Left ventricle myocardium superior (tissue), 1 donor: ENCODE results near the gene SNTA1. TPM values are rescaled to one million over a fixed set of nuclear protein-coding genes. Genes with fewer than 3 reads are reported as not detected.
"Not testable (repeated sequence)": the region's sequence is repeated elsewhere in the genome, so short reads cannot be mapped to it uniquely, and the experiment has no call there.

Experiments
- ATAC-seq: fragments of 200-7000 bp; cut with Tn5 transposase; one replicate; pipeline ENCODE4 v1.9.1; 2020; ENCODE audit warnings: mild to moderate bottlenecking, moderate library complexity
- DNase-seq: peaks from one replicate; pipeline ENCODE4 v3.0.0-alpha.2; 2020
- intact Hi-C: fragments of 100-400 bp; cut with micrococcal nuclease; formaldehyde crosslinking; loops from one replicate; pipeline ENCODE4 v1.11.0; 2022
- long read RNA-seq: library from polyadenylated mRNA; unstranded; transcript quantifications from one replicate; pipeline ENCODE4 v2.0.0, GENCODE V29; 2021
- total RNA-seq: library from RNA; stranded (reverse); fragmentation: NEBNext Ultra II Directional; extraction: Animal tissue kit (Norgen Biotek cat#: 25700); gene quantifications from one replicate; pipeline ENCODE4 v1.2.1, GENCODE V29; 2021
- donor health status: DM: no; HTN: yes; CAD: no; lungs with severe emphysema.

SNTA1 gene
- 226 TPM for total RNA-seq
- long read RNA-seq, transcript SNTA1-201 (8 exons, 2,342 nt), result major isoform, 597 of 910 reads
- long read RNA-seq, partial matches to known transcripts, result 189 of 910 reads
- long read RNA-seq, other reads (novel, unspliced or antisense), result 124 of 910 reads

GRCh38 chr20:33443512-33444239, at the start of gene SNTA1:
TSS of gene SNTA1 (minus strand) at chr20:33443763. CDS start at chr20:33443620, 143 bp downstream.
- ATAC-seq, result peak; percentile 86
- peak; percentile 98 for DNase-seq
- intact Hi-C loops, result no loop called here

- DNase-seq, result no peak
- intact Hi-C loops, result no loop called here
- no peak for ATAC-seq
Measured at GRCh38 chr20:33490934-33491656, 47.5 kb upstream of the SNTA1 start.

DNA sequence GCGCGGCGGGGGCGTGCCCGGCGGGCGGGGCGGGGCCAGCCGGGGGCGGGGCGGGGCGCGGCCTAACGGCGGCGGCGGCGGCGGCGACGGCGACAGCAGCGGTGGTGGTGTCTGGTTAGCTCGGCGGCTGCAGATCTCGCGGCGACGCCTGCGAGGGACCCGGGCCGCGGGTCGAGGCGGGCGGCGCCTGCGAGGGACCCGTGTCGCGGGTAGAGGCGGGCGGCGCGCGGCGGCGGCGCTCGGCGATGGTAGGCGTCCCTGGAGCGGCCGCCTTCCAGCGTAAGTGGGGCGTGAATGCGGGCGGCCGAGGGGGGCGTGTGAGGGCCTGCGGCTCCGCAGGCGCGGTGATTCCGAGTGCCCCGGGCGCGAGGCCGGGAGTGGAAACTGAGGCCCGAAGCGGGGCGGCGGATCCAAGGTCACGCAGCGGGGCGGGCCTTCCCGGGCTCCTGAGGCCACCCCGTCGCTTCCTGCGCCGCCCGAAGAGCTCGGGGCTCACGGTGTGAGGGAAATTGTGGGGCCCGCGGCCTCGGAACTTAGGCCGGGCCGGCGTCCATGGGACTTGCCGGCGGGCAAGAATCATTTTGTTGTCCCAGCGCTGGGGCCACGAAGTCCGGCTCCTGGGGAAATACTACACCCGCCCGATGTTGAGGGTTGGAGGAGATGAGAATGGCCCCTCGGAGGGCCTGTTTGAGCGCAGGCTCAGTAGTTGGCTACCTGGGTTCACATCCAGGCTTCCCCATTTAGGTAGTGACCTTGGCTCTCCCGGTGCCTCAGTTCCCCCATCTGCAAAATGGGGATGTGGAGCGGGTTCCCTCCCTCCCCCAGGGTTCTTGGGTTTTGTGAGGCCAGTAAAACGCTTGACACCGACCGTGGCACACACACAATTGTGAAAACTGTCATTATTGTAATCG, 46.7 kb upstream of the SNTA1 start, which contains the start of gene CBFA2T2:
Gene CBFA2T2, plus strand, starts transcription at position 74 of the 911 bp plus-strand sequence. Its CDS starts 172 bp downstream, at position 246.
- DNase-seq, result no peak
- intact Hi-C loops, result no loop called here
- ATAC-seq, result peak; percentile 60

DNA sequence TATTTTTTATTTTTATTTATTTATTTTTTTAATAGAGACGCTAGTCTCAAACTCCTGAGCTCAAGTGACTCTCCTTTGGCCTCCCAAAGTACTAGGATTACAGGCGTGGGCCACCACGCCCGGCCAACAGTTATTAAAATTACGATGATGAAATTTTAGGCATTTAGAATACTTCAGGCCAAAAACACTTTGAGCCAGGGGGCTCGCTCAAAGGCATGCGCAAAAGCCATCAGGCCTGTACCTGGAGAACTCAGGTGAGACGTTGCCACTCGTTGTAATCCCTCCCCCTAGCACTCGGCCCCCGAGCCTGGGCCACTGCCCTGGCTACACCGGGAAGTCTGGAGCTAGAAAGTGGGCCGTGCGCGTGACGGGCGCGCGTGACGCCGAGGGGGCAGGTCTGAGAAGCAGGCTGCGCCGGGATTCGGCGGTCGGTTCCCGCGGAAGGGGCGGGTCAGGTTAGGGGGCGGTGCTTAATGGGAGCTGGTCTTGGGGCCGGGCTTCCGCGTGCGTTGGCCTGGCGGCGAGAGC, 46.0 kb upstream of the SNTA1 start:
- intact Hi-C loops, result no loop called here
- ATAC-seq (peak; percentile 98), DNase-seq (peak; percentile 100)

DNA sequence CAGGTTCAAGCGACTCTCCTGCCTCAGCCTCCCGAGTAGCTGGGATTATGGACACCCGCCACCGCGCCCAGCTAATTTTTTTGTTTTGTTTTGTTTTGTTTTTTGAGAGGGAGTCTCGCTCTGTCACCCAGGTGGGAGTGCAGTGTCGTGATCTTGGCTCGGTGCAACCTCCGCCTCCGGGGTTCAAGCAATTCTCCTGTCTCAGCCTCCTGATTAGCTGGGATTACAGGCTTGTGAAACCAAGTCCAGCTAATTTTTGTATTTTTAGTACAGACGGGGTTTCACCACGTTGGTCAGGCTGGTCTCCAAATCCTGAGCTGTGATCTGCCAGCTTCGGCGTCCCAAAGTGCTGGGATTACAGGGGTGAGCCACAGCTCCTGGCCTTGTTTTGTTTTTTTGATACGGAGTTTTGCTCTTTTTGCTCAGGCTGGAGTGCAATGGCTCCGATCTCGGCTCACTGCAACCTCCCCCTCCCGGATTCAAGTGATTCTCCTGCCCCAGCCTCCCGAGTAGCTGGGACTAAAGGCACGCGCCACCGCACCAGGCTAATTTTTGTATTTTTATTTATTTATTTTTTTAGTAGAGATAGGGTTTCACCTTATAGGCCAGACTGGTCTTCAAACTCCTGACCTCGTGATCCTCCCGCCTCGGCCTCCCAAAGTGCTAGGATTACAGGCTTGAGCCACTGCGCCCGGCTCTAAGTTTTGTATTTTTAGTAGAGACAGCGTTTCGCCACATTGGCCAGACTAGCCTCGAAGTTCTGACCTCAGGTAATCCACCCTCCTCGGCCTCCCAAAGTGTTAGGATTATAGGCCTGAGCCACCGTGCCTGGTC, 45.3 kb upstream of the SNTA1 start:
- intact Hi-C loops, ATAC-seq: not testable (repeated sequence)

GRCh38 chr20:33488201-33488600, 44.6 kb upstream of the SNTA1 start:
- ATAC-seq (no peak), DNase-seq (no peak)
- intact Hi-C loops, result no loop called here

More for the DNA sequence above, 45.3 kb upstream of the SNTA1 start:
- DNase-seq, result not testable (repeated sequence)

DNA sequence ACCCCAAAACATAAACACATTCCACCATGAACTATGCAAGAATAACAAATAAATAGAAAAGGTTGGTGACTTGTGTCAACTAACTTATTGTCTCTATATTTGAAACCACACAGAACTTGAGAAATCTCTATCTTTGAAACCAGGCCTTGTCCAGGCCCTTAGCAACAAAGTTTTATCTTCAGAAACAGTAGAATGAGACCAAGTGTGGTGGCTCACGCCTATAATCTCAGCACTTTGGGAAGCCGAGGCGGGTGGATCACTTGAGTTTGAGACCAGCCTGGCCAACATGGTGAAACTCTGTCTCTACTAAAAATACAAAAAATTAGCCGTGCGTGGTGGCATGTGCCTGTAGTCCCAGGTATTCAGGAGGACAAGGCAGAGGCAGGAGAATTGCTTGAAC, 39.6 kb upstream of the SNTA1 start:
- DNase-seq, ATAC-seq, intact Hi-C loops: not testable (repeated sequence)

GRCh38 chr20:33482581-33482980, 39.0 kb upstream of the SNTA1 start:
- ATAC-seq, result no peak
- no peak for DNase-seq
- intact Hi-C loops, result no loop called here

GRCh38 chr20:33481431-33481941, 37.9 kb upstream of the SNTA1 start:
- no peak for ATAC-seq
- DNase-seq, result no peak
- intact Hi-C loops, result no loop called here

DNA sequence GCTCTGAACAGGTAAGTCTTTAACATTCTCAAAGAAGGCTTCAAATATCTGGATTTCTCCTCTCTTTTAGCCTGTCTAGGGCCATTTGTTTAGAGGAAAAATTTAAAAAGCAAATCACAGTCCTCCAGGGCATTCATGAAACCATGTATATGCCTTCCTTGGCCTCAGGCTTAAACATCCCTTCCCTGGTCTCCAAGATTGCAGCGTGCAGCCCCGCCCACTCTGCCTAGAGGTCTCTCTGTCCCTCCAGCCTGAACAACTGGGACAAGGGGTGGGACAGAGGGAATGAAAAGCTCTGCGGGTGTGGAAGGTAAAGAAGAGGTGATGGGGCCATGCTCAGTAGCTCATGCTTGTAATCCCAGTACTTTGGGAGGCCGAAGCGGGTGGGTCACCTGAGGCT, 36.5 kb upstream of the SNTA1 start:
- DNase-seq (no peak), ATAC-seq (no peak)

GRCh38 chr20:33477386-33478234, 34.0 kb upstream of the SNTA1 start:
- DNase-seq, result no peak
- intact Hi-C loops, result no loop called here

More for the DNA sequence above, 36.5 kb upstream of the SNTA1 start:
- intact Hi-C loops, result no loop called here

GRCh38 chr20:33475381-33476152, 32.0 kb upstream of the SNTA1 start:
- no peak for DNase-seq
- peak; percentile 41 for ATAC-seq
- intact Hi-C loops, result no loop called here

More at GRCh38 chr20:33477386-33478234, 34.0 kb upstream of the SNTA1 start:
- ATAC-seq, result no peak

DNA sequence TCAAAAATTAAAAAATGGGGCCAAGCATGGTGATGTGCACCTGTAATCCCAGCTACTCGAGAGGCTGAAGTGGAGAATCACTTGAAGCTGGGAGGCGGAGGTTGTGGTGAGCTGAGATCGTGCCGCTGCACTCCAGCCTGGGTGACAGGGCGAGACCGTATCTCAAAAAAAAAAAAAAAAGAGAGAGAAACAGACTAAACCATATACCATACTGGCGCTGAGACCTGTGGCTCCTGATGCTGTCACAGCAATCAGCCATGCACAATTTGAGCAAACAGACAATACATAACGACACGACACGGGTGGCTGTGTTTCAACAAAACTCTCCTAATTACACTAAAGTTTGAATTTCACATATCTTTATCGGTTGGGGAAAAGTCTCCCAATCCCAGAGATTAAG, 31.4 kb upstream of the SNTA1 start:
- no peak for DNase-seq
- no peak for ATAC-seq
- intact Hi-C loops, result no loop called here

GRCh38 chr20:33474097-33474873, 30.7 kb upstream of the SNTA1 start:
- intact Hi-C loops, result no loop called here
- ATAC-seq, result no peak
- no peak for DNase-seq

- intact Hi-C loops, result no loop called here
- ATAC-seq (no peak), DNase-seq (no peak)
Measured at GRCh38 chr20:33472868-33473435, 29.4 kb upstream of the SNTA1 start.
